ENCODE data around the gene SLC38A3. TPM values are rescaled to one million over a fixed set of nuclear protein-coding genes. Genes with fewer than 3 reads are reported as not detected.

The SLC38A3 gene
- total RNA-seq, 1 donor = 0.36 TPM

- no peak for TF ChIP-seq CTCF (IDR thresholded peaks at IDR 0.05; ENCODE audit: extremely low read depth, low read depth, low read length)
- Histone ChIP-seq H3K79me2 (ENCODE audit: insufficient read depth, low read length) (peaks cover 40% of the 10 kb centered on the region), H3K27ac (ENCODE audit: low read depth, low read length) (peak overlapping the region; percentile 41), H4K20me1 (ENCODE audit: insufficient read depth, low read length) (no peaks in the 10 kb centered on the region), H3K9me3 (ENCODE audit: low read depth, low read length) (no peaks in the 10 kb centered on the region), H3K4me2 (ENCODE audit: insufficient read depth, low read length) (no peak overlapping the region), H2AFZ (ENCODE audit: low read length) (peak overlapping the region; percentile 62), H3K4me3 (ENCODE audit: insufficient read depth, low read length) (no peak overlapping the region), H3K27me3 (ENCODE audit: insufficient read depth, low read length) (peaks cover 8% of the 10 kb centered on the region), H3K4me1 (ENCODE audit: insufficient read depth, low read length) (peaks cover 26% of the 10 kb centered on the region), H3K36me3 (ENCODE audit: insufficient read depth, low read length) (no peaks in the 10 kb centered on the region)
- DNase-seq (ENCODE audit: insufficient read length, low spot score, missing footprints) = peak; percentile 95
Measured at GRCh38 chr3:50157827-50158529, 47.1 kb upstream of the SLC38A3 start.

GRCh38 chr3:50158530-50159146 lies 46.4 kb upstream of the SLC38A3 start:
- TF ChIP-seq CTCF (IDR thresholded peaks at IDR 0.05; ENCODE audit: extremely low read depth, low read depth, low read length) = no peak
- Histone ChIP-seq H3K27me3 (ENCODE audit: insufficient read depth, low read length) (peaks cover 8% of the 10 kb centered on the region), H2AFZ (ENCODE audit: low read length) (peak overlapping the region; percentile 62), H3K79me2 (ENCODE audit: insufficient read depth, low read length) (peaks cover 40% of the 10 kb centered on the region), H3K4me3 (ENCODE audit: insufficient read depth, low read length) (no peak overlapping the region), H3K4me2 (ENCODE audit: insufficient read depth, low read length) (no peak overlapping the region), H3K36me3 (ENCODE audit: insufficient read depth, low read length) (no peaks in the 10 kb centered on the region), H3K9me3 (ENCODE audit: low read depth, low read length) (no peaks in the 10 kb centered on the region), H3K4me1 (ENCODE audit: insufficient read depth, low read length) (peaks cover 31% of the 10 kb centered on the region), H3K27ac (ENCODE audit: low read depth, low read length) (no peak overlapping the region), H4K20me1 (ENCODE audit: insufficient read depth, low read length) (no peaks in the 10 kb centered on the region)
- no peak for DNase-seq (ENCODE audit: insufficient read length, low spot score, missing footprints)

- peaks cover 50% of the 10 kb centered on the region for H3K4me1 ChIP-seq (ENCODE audit: insufficient read depth, low read length)
- TF ChIP-seq CTCF (IDR thresholded peaks at IDR 0.05; ENCODE audit: extremely low read depth, low read depth, low read length) = no peak
- no peak overlapping the region for H2AFZ ChIP-seq (ENCODE audit: low read length)
- no peaks in the 10 kb centered on the region for H4K20me1 ChIP-seq (ENCODE audit: insufficient read depth, low read length)
- H3K27ac ChIP-seq (ENCODE audit: low read depth, low read length) = no peak overlapping the region
- no peaks in the 10 kb centered on the region for H3K9me3 ChIP-seq (ENCODE audit: low read depth, low read length)
- H3K36me3 ChIP-seq (ENCODE audit: insufficient read depth, low read length) = no peaks in the 10 kb centered on the region
- H3K27me3 ChIP-seq (ENCODE audit: insufficient read depth, low read length) = no peaks in the 10 kb centered on the region
- DNase-seq (ENCODE audit: insufficient read length, low spot score, missing footprints) = peak; percentile 87
- H3K4me3 ChIP-seq (ENCODE audit: insufficient read depth, low read length) = no peak overlapping the region
- no peak overlapping the region for H3K4me2 ChIP-seq (ENCODE audit: insufficient read depth, low read length)
- peaks cover 38% of the 10 kb centered on the region for H3K79me2 ChIP-seq (ENCODE audit: insufficient read depth, low read length)
Measured at GRCh38 chr3:50160561-50160983, 44.5 kb upstream of the SLC38A3 start.

- Histone ChIP-seq H3K4me2 (ENCODE audit: insufficient read depth, low read length) (no peak overlapping the region), H4K20me1 (ENCODE audit: insufficient read depth, low read length) (no peaks in the 10 kb centered on the region), H2AFZ (ENCODE audit: low read length) (no peak overlapping the region), H3K4me3 (ENCODE audit: insufficient read depth, low read length) (no peak overlapping the region), H3K27ac (ENCODE audit: low read depth, low read length) (no peak overlapping the region), H3K79me2 (ENCODE audit: insufficient read depth, low read length) (peaks cover 31% of the 10 kb centered on the region), H3K27me3 (ENCODE audit: insufficient read depth, low read length) (no peaks in the 10 kb centered on the region), H3K4me1 (ENCODE audit: insufficient read depth, low read length) (peaks cover 57% of the 10 kb centered on the region), H3K9me3 (ENCODE audit: low read depth, low read length) (no peaks in the 10 kb centered on the region), H3K36me3 (ENCODE audit: insufficient read depth, low read length) (no peaks in the 10 kb centered on the region)
- no peak for DNase-seq (ENCODE audit: insufficient read length, low spot score, missing footprints)
- TF ChIP-seq CTCF (IDR thresholded peaks at IDR 0.05; ENCODE audit: extremely low read depth, low read depth, low read length) = no peak
Measured at GRCh38 chr3:50161320-50161719, 43.8 kb upstream of the SLC38A3 start.

Data from osteoblast (primary cell).